ENCODE measurements around the gene MAP1S. TPM values are rescaled to one million over a fixed set of nuclear protein-coding genes. Genes with fewer than 3 reads are reported as not detected.

MAP1S gene
- 71.4 TPM for total RNA-seq
- long read RNA-seq, transcript MAP1S-201 (7 exons, 3,419 nt): major isoform, 38 of 97 reads
- long read RNA-seq, partial matches to known transcripts: 52 of 97 reads
- long read RNA-seq, other reads (novel, unspliced or antisense): 7 of 97 reads

GRCh38 chr19:17718947-17719711 is at the start of gene MAP1S:
MAP1S (plus strand) TSS chr19:17719480; CDS start chr19:17719503, 23 bp downstream.
- ATAC-seq: peak; percentile 63
- Histone ChIP-seq H3K27ac (peak within 1 kb of the TSS; percentile 70), H3K4me1 (peaks cover 52% of the 10 kb centered on the region)

GRCh38 chr19:17671906-17672305 is 47.4 kb upstream of the MAP1S start:
- Histone ChIP-seq H3K9me3 (no peaks in the 10 kb centered on the region), H3K27ac (no peak overlapping the region), H3K27me3 (no peaks in the 10 kb centered on the region), H3K36me3 (no peaks in the 10 kb centered on the region), H3K4me1 (no peaks in the 10 kb centered on the region), H3K4me3 (no peak overlapping the region)
- peak; percentile 60 for ATAC-seq
- DNase-seq: no peak
- intact Hi-C loops (cut with DNase I): no loop called here
- no peak for TF ChIP-seq CTCF (IDR thresholded peaks at IDR 0.05)

More at GRCh38 chr19:17718947-17719711, at the start of gene MAP1S:
- H3K9me3 ChIP-seq: no peaks in the 10 kb centered on the region
- H3K27me3 ChIP-seq: no peaks in the 10 kb centered on the region
- DNase-seq: peak; percentile 84
- H3K4me3 ChIP-seq: peak within 1 kb of the TSS; percentile 97
- peaks cover 12% of the 10 kb centered on the region for H3K36me3 ChIP-seq
- intact Hi-C loops (cut with DNase I): no loop called here
- TF ChIP-seq CTCF (IDR thresholded peaks at IDR 0.05): no peak

- no peaks in the 10 kb centered on the region for H3K36me3 ChIP-seq
- intact Hi-C loops (cut with DNase I): no loop called here
- no peaks in the 10 kb centered on the region for H3K4me1 ChIP-seq
- H3K4me3 ChIP-seq: no peak overlapping the region
- H3K27me3 ChIP-seq: no peaks in the 10 kb centered on the region
- H3K27ac ChIP-seq: no peak overlapping the region
- no peak for TF ChIP-seq CTCF (IDR thresholded peaks at IDR 0.05)
- no peaks in the 10 kb centered on the region for H3K9me3 ChIP-seq
- ATAC-seq: no peak
- no peak for DNase-seq
These were observed 45.1 kb upstream of the MAP1S start for GRCh38 chr19:17673937-17674799.

- peaks cover 12% of the 10 kb centered on the region for H3K4me1 ChIP-seq
- H3K4me3 ChIP-seq: no peak overlapping the region
- TF ChIP-seq CTCF (IDR thresholded peaks at IDR 0.05): no peak
- intact Hi-C loops (cut with DNase I): no loop called here
- no peak for ATAC-seq
- no peak overlapping the region for H3K27ac ChIP-seq
- H3K27me3 ChIP-seq: no peaks in the 10 kb centered on the region
- H3K36me3 ChIP-seq: no peaks in the 10 kb centered on the region
- DNase-seq: no peak
- no peaks in the 10 kb centered on the region for H3K9me3 ChIP-seq
These were observed 43.0 kb upstream of the MAP1S start for GRCh38 chr19:17676295-17676694.

GRCh38 chr19:17677002-17677401 is 42.3 kb upstream of the MAP1S start:
- Histone ChIP-seq H3K36me3 (no peaks in the 10 kb centered on the region), H3K9me3 (no peaks in the 10 kb centered on the region), H3K27me3 (no peaks in the 10 kb centered on the region), H3K4me1 (peaks cover 12% of the 10 kb centered on the region), H3K4me3 (no peak overlapping the region), H3K27ac (no peak overlapping the region)
- DNase-seq: no peak
- ATAC-seq: no peak
- no peak for TF ChIP-seq CTCF (IDR thresholded peaks at IDR 0.05)
- intact Hi-C loops (cut with DNase I): no loop called here
